GM18526 (cell line): ENCODE results near the gene ASTN2.

Source experiments
- POLR2A ChIP-seq: IDR thresholded peaks from 3 replicates; pipeline ENCODE4 v1.6.1; 2011; ENCODE audit not compliant: insufficient read length; ENCODE audit errors: extremely low read depth

The ASTN2 gene

GRCh38 chr9:117395151-117395650 is 19.7 kb downstream of the ASTN2 start:
- TF ChIP-seq POLR2A, result no peak

GRCh38 chr9:117394655-117395054 is 20.2 kb downstream of the ASTN2 start:
- TF ChIP-seq POLR2A, result no peak

GRCh38 chr9:117392992-117393391 is 21.9 kb downstream of the ASTN2 start:
- no peak for TF ChIP-seq POLR2A

GRCh38 chr9:117387422-117387821 is 27.4 kb downstream of the ASTN2 start:
- no peak for TF ChIP-seq POLR2A

- TF ChIP-seq POLR2A, result no peak
Observed at GRCh38 chr9:117379341-117379740, 35.5 kb downstream of the ASTN2 start.

- no peak for TF ChIP-seq POLR2A
Observed at GRCh38 chr9:117377046-117377445, 37.8 kb downstream of the ASTN2 start.

- TF ChIP-seq POLR2A, result no peak
Observed at GRCh38 chr9:117375956-117376355, 38.9 kb downstream of the ASTN2 start.

GRCh38 chr9:117374076-117374725 is 40.7 kb downstream of the ASTN2 start:
- no peak for TF ChIP-seq POLR2A

GRCh38 chr9:117368684-117369230 is 46.1 kb downstream of the ASTN2 start:
- TF ChIP-seq POLR2A, result no peak

GRCh38 chr9:117365438-117365837 is 49.4 kb downstream of the ASTN2 start:
- no peak for TF ChIP-seq POLR2A

GRCh38 chr9:117363006-117363405 is 51.9 kb downstream of the ASTN2 start:
- TF ChIP-seq POLR2A, result no peak

- no peak for TF ChIP-seq POLR2A
Observed at GRCh38 chr9:117359910-117360309, 54.9 kb downstream of the ASTN2 start.

- no peak for TF ChIP-seq POLR2A
Observed at GRCh38 chr9:117355542-117355941, 59.3 kb downstream of the ASTN2 start.

- TF ChIP-seq POLR2A, result no peak
Observed at GRCh38 chr9:117354997-117355396, 59.9 kb downstream of the ASTN2 start.

GRCh38 chr9:117354244-117354847 is 60.5 kb downstream of the ASTN2 start:
- TF ChIP-seq POLR2A, result no peak

- TF ChIP-seq POLR2A, result no peak
Observed at GRCh38 chr9:117344892-117345660, 69.8 kb downstream of the ASTN2 start.
